ENCODE measurements around the gene CNOT6. TPM values are rescaled to one million over a fixed set of nuclear protein-coding genes. Genes with fewer than 3 reads are reported as not detected.

Gene CNOT6
- total RNA-seq, 1 donor from 2014 or later: 46.3 TPM

DNA sequence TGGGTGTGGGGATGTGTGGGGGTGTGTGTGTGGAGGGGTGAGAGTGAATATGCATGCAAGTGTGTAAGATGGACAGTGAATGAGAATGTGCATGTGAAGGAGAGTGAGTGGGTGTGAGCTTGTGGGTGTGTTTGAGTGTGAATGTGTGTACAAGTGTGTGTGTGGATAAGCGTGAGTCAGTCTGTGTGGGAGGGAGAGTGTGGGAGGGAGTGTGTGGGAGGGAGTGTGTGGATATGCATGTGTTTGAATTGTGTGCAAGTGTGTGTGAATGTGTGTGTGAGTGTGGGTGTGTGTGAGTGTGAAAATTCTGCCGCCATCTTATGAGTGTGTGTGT is 100.8 kb downstream of the CNOT6 start:
- Mint-ChIP-seq H3K27ac (ENCODE audit: unreplicated experiment) (peak overlapping the region; percentile 6), H3K36me3 (ENCODE audit: low read depth, unreplicated experiment) (peaks cover 11% of the 10 kb centered on the region), H3K9me3 (ENCODE audit: unreplicated experiment) (no peaks in the 10 kb centered on the region), H3K4me3 (ENCODE audit: unreplicated experiment) (no peak overlapping the region), H3K27me3 (ENCODE audit: unreplicated experiment) (peaks cover 16% of the 10 kb centered on the region), H3K4me1 (ENCODE audit: unreplicated experiment) (peaks cover 6% of the 10 kb centered on the region)
- no peak for DNase-seq (ENCODE audit: low spot score)
- TF ChIP-seq, protein P1, sequence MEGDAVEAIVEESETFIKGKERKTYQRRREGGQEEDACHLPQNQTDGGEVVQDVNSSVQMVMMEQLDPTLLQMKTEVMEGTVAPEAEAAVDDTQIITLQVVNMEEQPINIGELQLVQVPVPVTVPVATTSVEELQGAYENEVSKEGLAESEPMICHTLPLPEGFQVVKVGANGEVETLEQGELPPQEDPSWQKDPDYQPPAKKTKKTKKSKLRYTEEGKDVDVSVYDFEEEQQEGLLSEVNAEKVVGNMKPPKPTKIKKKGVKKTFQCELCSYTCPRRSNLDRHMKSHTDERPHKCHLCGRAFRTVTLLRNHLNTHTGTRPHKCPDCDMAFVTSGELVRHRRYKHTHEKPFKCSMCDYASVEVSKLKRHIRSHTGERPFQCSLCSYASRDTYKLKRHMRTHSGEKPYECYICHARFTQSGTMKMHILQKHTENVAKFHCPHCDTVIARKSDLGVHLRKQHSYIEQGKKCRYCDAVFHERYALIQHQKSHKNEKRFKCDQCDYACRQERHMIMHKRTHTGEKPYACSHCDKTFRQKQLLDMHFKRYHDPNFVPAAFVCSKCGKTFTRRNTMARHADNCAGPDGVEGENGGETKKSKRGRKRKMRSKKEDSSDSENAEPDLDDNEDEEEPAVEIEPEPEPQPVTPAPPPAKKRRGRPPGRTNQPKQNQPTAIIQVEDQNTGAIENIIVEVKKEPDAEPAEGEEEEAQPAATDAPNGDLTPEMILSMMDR (IDR thresholded peaks at IDR 0.05; ENCODE audit: unreplicated experiment): no peak

GRCh38 chr5:180595381-180596114 is 101.4 kb downstream of the CNOT6 start:
- DNase-seq (ENCODE audit: low spot score): no peak
- Mint-ChIP-seq H3K27me3 (ENCODE audit: unreplicated experiment) (peaks cover 16% of the 10 kb centered on the region), H3K4me3 (ENCODE audit: unreplicated experiment) (no peak overlapping the region)

GRCh38 chr5:180596115-180596667 is 102.0 kb downstream of the CNOT6 start:
- Mint-ChIP-seq H3K27me3 (ENCODE audit: unreplicated experiment) (peaks cover 16% of the 10 kb centered on the region), H3K36me3 (ENCODE audit: low read depth, unreplicated experiment) (peaks cover 11% of the 10 kb centered on the region), H3K9me3 (ENCODE audit: unreplicated experiment) (no peaks in the 10 kb centered on the region), H3K27ac (ENCODE audit: unreplicated experiment) (peak overlapping the region; percentile 25), H3K4me3 (ENCODE audit: unreplicated experiment) (no peak overlapping the region), H3K4me1 (ENCODE audit: unreplicated experiment) (peaks cover 8% of the 10 kb centered on the region)
- no peak for DNase-seq (ENCODE audit: low spot score)
- TF ChIP-seq, protein P1 (IDR thresholded peaks at IDR 0.05; ENCODE audit: unreplicated experiment): no peak

More at GRCh38 chr5:180595381-180596114, 101.4 kb downstream of the CNOT6 start:
- TF ChIP-seq, protein P1 (IDR thresholded peaks at IDR 0.05; ENCODE audit: unreplicated experiment): no peak
- H3K9me3 Mint-ChIP-seq (ENCODE audit: unreplicated experiment): no peaks in the 10 kb centered on the region
- peaks cover 11% of the 10 kb centered on the region for H3K36me3 Mint-ChIP-seq (ENCODE audit: low read depth, unreplicated experiment)
- H3K27ac Mint-ChIP-seq (ENCODE audit: unreplicated experiment): peak overlapping the region; percentile 25
- peaks cover 8% of the 10 kb centered on the region for H3K4me1 Mint-ChIP-seq (ENCODE audit: unreplicated experiment)

GRCh38 chr5:180596668-180597231 is 102.6 kb downstream of the CNOT6 start:
- TF ChIP-seq, protein P1 (IDR thresholded peaks at IDR 0.05; ENCODE audit: unreplicated experiment): no peak
- no peaks in the 10 kb centered on the region for H3K9me3 Mint-ChIP-seq (ENCODE audit: unreplicated experiment)
- H3K27me3 Mint-ChIP-seq (ENCODE audit: unreplicated experiment): peaks cover 21% of the 10 kb centered on the region
- no peak overlapping the region for H3K4me3 Mint-ChIP-seq (ENCODE audit: unreplicated experiment)
- H3K4me1 Mint-ChIP-seq (ENCODE audit: unreplicated experiment): peaks cover 11% of the 10 kb centered on the region
- DNase-seq (ENCODE audit: low spot score): no peak
- peaks cover 11% of the 10 kb centered on the region for H3K36me3 Mint-ChIP-seq (ENCODE audit: low read depth, unreplicated experiment)
- no peak overlapping the region for H3K27ac Mint-ChIP-seq (ENCODE audit: unreplicated experiment)

DNA sequence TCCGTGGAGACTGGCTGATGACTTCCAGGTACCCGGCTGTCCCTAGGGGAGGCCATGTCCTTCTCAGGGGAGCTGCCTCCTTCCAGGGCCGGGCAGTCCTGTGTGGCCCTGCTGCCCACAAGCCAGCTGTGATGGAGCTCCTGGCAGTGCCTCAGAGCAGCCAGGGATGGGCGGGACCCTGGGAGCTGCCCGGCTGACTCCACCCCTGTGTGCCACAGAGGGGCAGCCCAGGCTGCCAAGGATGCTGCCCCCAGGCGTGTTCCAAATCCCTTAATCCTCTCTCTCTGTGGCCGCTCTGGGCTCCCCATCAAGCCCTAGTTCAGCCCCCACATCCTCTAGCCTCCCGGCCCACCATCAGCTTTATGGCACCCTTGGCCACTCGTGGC is 104.1 kb downstream of the CNOT6 start:
- Mint-ChIP-seq H3K27ac (ENCODE audit: unreplicated experiment) (no peak overlapping the region), H3K4me1 (ENCODE audit: unreplicated experiment) (peaks cover 5% of the 10 kb centered on the region), H3K9me3 (ENCODE audit: unreplicated experiment) (no peaks in the 10 kb centered on the region), H3K4me3 (ENCODE audit: unreplicated experiment) (no peak overlapping the region), H3K36me3 (ENCODE audit: low read depth, unreplicated experiment) (peaks cover 6% of the 10 kb centered on the region), H3K27me3 (ENCODE audit: unreplicated experiment) (peaks cover 16% of the 10 kb centered on the region)
- TF ChIP-seq, protein P1 (IDR thresholded peaks at IDR 0.05; ENCODE audit: unreplicated experiment): no peak
- DNase-seq (ENCODE audit: low spot score): no peak
